ENCODE results near the gene EFHD2. TPM values are rescaled to one million over a fixed set of nuclear protein-coding genes. Genes with fewer than 3 reads are reported as not detected.

Gene EFHD2
- total and polyA plus RNA-seq, 8 donors, result 11.9 to 107 (median 18.2) TPM

DNA sequence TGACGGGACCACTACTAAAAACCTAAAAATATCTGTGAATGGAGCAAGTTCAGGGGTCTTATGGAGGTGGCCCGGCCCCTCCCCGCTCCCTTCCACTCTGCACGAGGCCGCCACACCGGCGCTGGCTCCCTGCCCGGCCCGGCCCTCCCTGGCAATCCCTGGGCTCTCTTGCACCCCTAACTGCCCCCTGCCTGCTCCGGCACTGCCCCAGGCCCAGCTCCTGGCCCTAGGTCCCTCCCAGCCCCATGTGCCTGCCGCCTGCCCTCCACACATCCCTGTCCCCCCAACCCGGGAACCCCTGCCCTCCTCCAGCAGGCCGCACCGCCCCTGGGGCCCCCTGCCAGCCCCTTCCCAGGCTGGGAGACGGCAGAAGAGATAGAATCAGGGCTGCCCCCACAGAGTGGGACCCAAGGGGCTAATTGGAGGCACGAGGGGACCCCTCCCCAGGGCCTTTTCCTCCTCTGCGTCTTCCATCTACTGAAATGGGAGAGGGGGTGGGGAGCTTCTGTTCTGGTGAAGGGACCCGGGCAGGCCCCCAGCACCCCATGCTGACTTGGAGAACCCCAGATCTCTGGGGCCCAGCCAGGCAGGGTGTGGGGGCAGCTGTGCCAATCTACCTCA, 19.2 kb downstream of the EFHD2 start:
- no peaks in the 10 kb centered on the region for H3K9me3 ChIP-seq
- H3K4me3 ChIP-seq, result no peak overlapping the region
- TF ChIP-seq CTCF (IDR thresholded peaks at IDR 0.05), result no peak
- intact Hi-C loops (cut with DNase I), result no loop called here
- H3K4me1 ChIP-seq, result peaks cover 0 to 64% of the 10 kb centered on the region in 2 donors
- H3K36me3 ChIP-seq, result peaks cover 0 to 76% of the 10 kb centered on the region in 2 donors
- peak overlapping the region in 1 of 2 donors; percentile 20 for H3K27ac ChIP-seq
- ATAC-seq (no peak), DNase-seq (no peak)
- no peaks in the 10 kb centered on the region for H3K27me3 ChIP-seq

GRCh38 chr1:15429701-15430149, 20.0 kb downstream of the EFHD2 start:
- TF ChIP-seq CTCF (IDR thresholded peaks at IDR 0.05), result no peak
- Histone ChIP-seq H3K27me3 (no peaks in the 10 kb centered on the region), H3K4me1 (peaks cover 0 to 65% of the 10 kb centered on the region in 2 donors), H3K9me3 (no peaks in the 10 kb centered on the region), H3K4me3 (no peak overlapping the region), H3K36me3 (peaks cover 0 to 71% of the 10 kb centered on the region in 2 donors), H3K27ac (peak overlapping the region in 1 of 2 donors; percentile 20)
- ATAC-seq (peak; percentile 33), DNase-seq (no peak)
- intact Hi-C loops (cut with DNase I), result loop anchor here in 1 of 2 donors (5.0 kb wide), 1 partner anchor 102 kb away; no protein-coding TSS in a partner anchor

DNA sequence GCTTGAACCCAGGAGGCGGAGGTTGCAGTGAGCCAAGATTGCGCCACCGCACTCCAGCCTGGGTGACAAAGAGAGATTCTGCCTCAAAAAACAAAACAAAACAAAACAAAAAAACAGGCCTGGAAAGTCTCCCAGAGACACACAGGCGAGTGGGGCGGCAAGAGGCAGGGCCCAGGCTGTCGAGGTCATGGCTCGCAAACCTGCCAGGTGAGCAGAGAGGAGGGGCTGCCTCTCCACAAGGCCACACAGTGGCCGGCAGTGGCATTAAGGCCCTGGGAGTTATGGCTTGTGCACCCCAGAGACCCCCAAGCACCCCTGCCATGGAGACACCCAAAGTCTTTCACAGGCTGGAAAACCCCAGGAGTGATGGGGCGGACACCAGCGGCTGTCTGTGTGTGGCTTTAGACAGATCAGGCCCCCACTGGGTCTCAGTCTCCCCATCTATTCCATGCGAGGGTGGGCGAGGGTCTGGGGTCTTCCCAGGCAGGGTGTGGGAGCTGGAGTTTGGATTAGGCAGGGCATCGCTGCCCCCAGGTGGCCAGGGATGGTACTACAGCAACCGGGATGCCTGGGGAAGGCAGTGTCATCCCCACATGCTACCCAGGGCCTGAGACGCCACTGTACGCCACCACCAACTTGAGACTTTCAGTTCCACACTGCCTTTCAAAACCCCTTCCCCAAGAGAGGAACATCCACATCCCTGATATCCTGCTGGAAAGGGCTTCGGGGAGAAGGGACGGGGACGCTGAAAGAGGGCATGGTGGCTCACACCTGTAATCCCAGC, 21.3 kb downstream of the EFHD2 start:
- peak; percentile 93 to 98 for TF ChIP-seq CTCF (IDR thresholded peaks at IDR 0.05)
- Histone ChIP-seq H3K27ac (no peak overlapping the region), H3K27me3 (no peaks in the 10 kb centered on the region), H3K36me3 (peaks cover 0 to 58% of the 10 kb centered on the region in 2 donors), H3K9me3 (no peaks in the 10 kb centered on the region), H3K4me3 (no peak overlapping the region), H3K4me1 (peaks cover 0 to 58% of the 10 kb centered on the region in 2 donors)
- ATAC-seq (peak; percentile 81), DNase-seq (peak in 3 of 4 donors; percentile 62 to 92 (median 68))
- intact Hi-C loops (cut with DNase I), result loop anchor here in 1 of 2 donors (5.0 kb wide), 1 partner anchor 104 kb away; no protein-coding TSS in a partner anchor

GRCh38 chr1:15431571-15431948, 21.9 kb downstream of the EFHD2 start:
- ATAC-seq, result no peak
- TF ChIP-seq CTCF (IDR thresholded peaks at IDR 0.05), result no peak
- intact Hi-C loops (cut with DNase I), result loop anchor here in 1 of 2 donors (5.0 kb wide), 1 partner anchor 104 kb away; no protein-coding TSS in a partner anchor

GRCh38 chr1:15432324-15432723, 22.6 kb downstream of the EFHD2 start:
- TF ChIP-seq CTCF (IDR thresholded peaks at IDR 0.05), result no peak
- Histone ChIP-seq H3K9me3 (no peaks in the 10 kb centered on the region), H3K4me1 (peaks cover 0 to 44% of the 10 kb centered on the region in 2 donors), H3K4me3 (no peak overlapping the region), H3K27me3 (no peaks in the 10 kb centered on the region), H3K36me3 (peaks cover 0 to 45% of the 10 kb centered on the region in 2 donors), H3K27ac (no peak overlapping the region)
- ATAC-seq, result no peak
- peak in 2 of 4 donors; percentile 48 to 57 for DNase-seq
- intact Hi-C loops (cut with DNase I), result loop anchor here in 1 of 2 donors (5.0 kb wide), 1 partner anchor 105 kb away; no protein-coding TSS in a partner anchor

More at GRCh38 chr1:15431571-15431948, 21.9 kb downstream of the EFHD2 start:
- Histone ChIP-seq H3K36me3 (peaks cover 0 to 53% of the 10 kb centered on the region in 2 donors), H3K27me3 (no peaks in the 10 kb centered on the region), H3K4me3 (no peak overlapping the region), H3K9me3 (no peaks in the 10 kb centered on the region), H3K27ac (no peak overlapping the region), H3K4me1 (peaks cover 0 to 52% of the 10 kb centered on the region in 2 donors)
- DNase-seq, result no peak
